ENCODE data around the gene FAM241B. TPM values are rescaled to one million over a fixed set of nuclear protein-coding genes. Genes with fewer than 3 reads are reported as not detected.

FAM241B gene, protein sequence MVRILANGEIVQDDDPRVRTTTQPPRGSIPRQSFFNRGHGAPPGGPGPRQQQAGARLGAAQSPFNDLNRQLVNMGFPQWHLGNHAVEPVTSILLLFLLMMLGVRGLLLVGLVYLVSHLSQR
- total RNA-seq (2012; rRNA removed) (0.18 and 0.28 TPM in 2 replicates), polyA plus RNA-seq (2012; rRNA removed) (1.2 and 1.4 TPM in 2 replicates), Bru-seq, nascent RNA (percentile 25 among the genes with signal in this experiment), BruChase-seq, experiment 1, labeled RNA remaining after a 6-hour chase (not detected), BruChase-seq, experiment 2, labeled RNA remaining after a 2-hour chase (percentile 14 among the genes with signal in this experiment)
- 0.79 and 1.4 TPM in 2 replicates for polyA plus RNA-seq (2012; cell fraction: cytosol; rRNA removed)
- polyA plus RNA-seq (2012; cell fraction: nucleus; rRNA removed; ENCODE audit: low replicate concordance) = 0.96 and 1.1 TPM in 2 replicates
- long read RNA-seq, partial matches to known transcripts = 0 of 1 reads
- long read RNA-seq, other reads (novel, unspliced or antisense) = 0 of 1 reads

GRCh38 chr10:69629897-69630650 lies at the start of gene FAM241B:
TSS of gene FAM241B (plus strand) at chr10:69630247. CDS start at chr10:69631744, 1,497 bp downstream.
- Histone ChIP-seq H4K91ac (ENCODE audit: insufficient read depth, low read depth, low read length) (no peak within 1 kb of the TSS), H3K4me2 (ENCODE audit: low read depth, low read length) (peak within 1 kb of the TSS; percentile 12; the same call in 1 of the 2 replicates), H3K56ac (ENCODE audit: extremely low read depth, insufficient read depth, low read length) (no peak within 1 kb of the TSS), H3K9me1 (ENCODE audit: insufficient read depth, low read length) (no peaks in the 10 kb centered on the region), H3K4ac (ENCODE audit: low read depth, low read length) (no peak within 1 kb of the TSS), H3K27ac (ENCODE audit: insufficient read depth, low read length) (no peak within 1 kb of the TSS), H3K79me1 (ENCODE audit: low read depth in 1 of 2, low read length in 2 of 2) (no peaks in the 10 kb centered on the region), H2BK15ac (ENCODE audit: low read depth, low read length) (no peak within 1 kb of the TSS), H2BK20ac (ENCODE audit: low read depth, low read length) (no peak within 1 kb of the TSS), H4K8ac (ENCODE audit: low read depth in 2 of 2, low read length in 2 of 2) (no peak within 1 kb of the TSS), H4K5ac (ENCODE audit: low read depth, low read length) (no peak within 1 kb of the TSS), H3K4me1 (ENCODE audit: control insufficient read depth, insufficient read depth, low read length) (no peaks in the 10 kb centered on the region), H3K27me3 (ENCODE audit: control insufficient read depth, insufficient read depth, low read length) (peaks cover 53% of the 10 kb centered on the region), H2BK5ac (ENCODE audit: low read depth, low read length, poor library complexity, severe bottlenecking) (no peak within 1 kb of the TSS), H3K18ac (ENCODE audit: low read depth, low read length) (no peak within 1 kb of the TSS), H3K23ac (ENCODE audit: low read depth, low read length) (no peak within 1 kb of the TSS), H2BK120ac (ENCODE audit: low read depth, low read length) (no peak within 1 kb of the TSS), H3K14ac (replicated peaks; ENCODE audit: low read depth, low read length) (no peak within 1 kb of the TSS), H2AFZ (replicated peaks; ENCODE audit: low read length, poor library complexity) (peak within 1 kb of the TSS; percentile 88), H2AK9ac (replicated peaks; ENCODE audit: low read depth, low read length, poor library complexity) (peak within 1 kb of the TSS; percentile 52), H2AK5ac (ENCODE audit: low read depth, low read length) (no peak within 1 kb of the TSS), H3K9ac (ENCODE audit: low read depth, low read length) (no peak within 1 kb of the TSS), H3K4me3 (ENCODE audit: insufficient read depth, low read depth, low read length) (peak within 1 kb of the TSS; percentile 42), H3K9me3 (ENCODE audit: control insufficient read depth, insufficient read depth, low read length) (peaks cover 2% of the 10 kb centered on the region; the same call in 1 of the 2 replicates), H4K20me1 (ENCODE audit: insufficient read depth, low read length) (no peaks in the 10 kb centered on the region), H3K36me3 (ENCODE audit: control insufficient read depth, insufficient read depth, low read length) (no peaks in the 10 kb centered on the region)
- ATAC-seq (ENCODE audit: low read depth) (peak; percentile 98), DNase-seq (peak; percentile 5)
- in situ Hi-C loops (cut with MboI; ENCODE audit: low sequenced_read_pairs) (loop anchor here (5.0 to 10.0 kb wide), 2 partner anchors 73 to 205 kb away; no protein-coding TSS in a partner anchor), intact Hi-C loops (cut with micrococcal nuclease) (no loop called here), dilution Hi-C loops (cut with HindIII; ENCODE audit: low sequenced_read_pairs, unreplicated experiment) (no loop called here)
- ChIA-PET CTCF (no interaction called here), POLR2A (ENCODE audit: unreplicated experiment) (no interaction called here)
- TF ChIP-seq CHD1 (IDR thresholded peaks at IDR 0.05; ENCODE audit: low read depth, low read length) (no peak), CTCF (conservative IDR thresholded peaks at IDR 0.05; ENCODE audit: low read depth, low read length) (peak; percentile 59), RAD21 (IDR thresholded peaks at IDR 0.05; ENCODE audit: low read length) (0 out of 2 replicates have a peak, but pooled peaks have one; percentile 33), MAFK (IDR thresholded peaks at IDR 0.05; ENCODE audit: low read depth, low read length) (no peak), POLR2A (IDR thresholded peaks at IDR 0.05; ENCODE audit: low read depth, low read length) (no peak), MXI1 (IDR thresholded peaks at IDR 0.05; ENCODE audit: borderline replicate concordance, low read depth, low read length) (no peak), SMC3 (IDR thresholded peaks at IDR 0.05; ENCODE audit: low read depth, low read length) (no peak)
- TF ChIP-seq, protein P1, sequence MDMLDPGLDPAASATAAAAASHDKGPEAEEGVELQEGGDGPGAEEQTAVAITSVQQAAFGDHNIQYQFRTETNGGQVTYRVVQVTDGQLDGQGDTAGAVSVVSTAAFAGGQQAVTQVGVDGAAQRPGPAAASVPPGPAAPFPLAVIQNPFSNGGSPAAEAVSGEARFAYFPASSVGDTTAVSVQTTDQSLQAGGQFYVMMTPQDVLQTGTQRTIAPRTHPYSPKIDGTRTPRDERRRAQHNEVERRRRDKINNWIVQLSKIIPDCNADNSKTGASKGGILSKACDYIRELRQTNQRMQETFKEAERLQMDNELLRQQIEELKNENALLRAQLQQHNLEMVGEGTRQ (IDR thresholded peaks at IDR 0.05; ENCODE audit: low read depth, low read length) = peak; percentile 40; the same call in 1 of the 2 replicates
- WGBS, 2 experiments (ENCODE audit: extremely low coverage in 2 of 2, insufficient read length in 1 of 2) = 3% methylated on average over 45 of the region's 72 CpGs; no CpG with 5 or more reads in 1 of the 2 experiments
- BruUV-seq (replicated peaks) = no TSS peak

Data from IMR-90 (cell line).